Cardiac fibroblast (primary cell): Measurements from ENCODE around the gene NEO1.

Experiments
- DNase-seq, 2 donors: peaks; one replicate each; pipeline versions ENCODE4 v3.0.0 to v3.0.0-alpha.2; 2010; ENCODE audit warnings: low read depth in 2 of 2
- H3K4me3 ChIP-seq, 2 donors: replicated peaks in 1 of 2; 1 replicate in 1 of 2; 2 replicates in 1 of 2; pipeline ENCODE4 v1.5.1; 2011; ENCODE audit warnings: low read depth in 2 of 2, low read length in 2 of 2, mild to moderate bottlenecking in 2 of 2, moderate library complexity in 1 of 2
- CTCF ChIP-seq: IDR thresholded peaks from one replicate; pipeline ENCODE4 v1.5.1; 2011; ENCODE audit warnings: low read depth, mild to moderate bottlenecking, low read length, inconsistent platforms

NEO1 gene

GRCh38 chr15:73353734-73354133, 301.5 kb downstream of the NEO1 start:
- TF ChIP-seq CTCF: no peak
- no peak for DNase-seq
- H3K4me3 ChIP-seq: no peak overlapping the region

GRCh38 chr15:73354241-73354640, 302.0 kb downstream of the NEO1 start:
- H3K4me3 ChIP-seq: no peak overlapping the region
- TF ChIP-seq CTCF: no peak
- DNase-seq: no peak
